HG02678 (cell line): ENCODE measurements around the gene CHID1.

Source experiments
- ATAC-seq: cut with Tn5 transposase; IDR thresholded peaks from one replicate; pipeline ENCODE4 v1.9.1; 2021; ENCODE audit warnings: mild to moderate bottlenecking, moderate library complexity; ENCODE audit not compliant: unreplicated experiment

The CHID1 gene

DNA sequence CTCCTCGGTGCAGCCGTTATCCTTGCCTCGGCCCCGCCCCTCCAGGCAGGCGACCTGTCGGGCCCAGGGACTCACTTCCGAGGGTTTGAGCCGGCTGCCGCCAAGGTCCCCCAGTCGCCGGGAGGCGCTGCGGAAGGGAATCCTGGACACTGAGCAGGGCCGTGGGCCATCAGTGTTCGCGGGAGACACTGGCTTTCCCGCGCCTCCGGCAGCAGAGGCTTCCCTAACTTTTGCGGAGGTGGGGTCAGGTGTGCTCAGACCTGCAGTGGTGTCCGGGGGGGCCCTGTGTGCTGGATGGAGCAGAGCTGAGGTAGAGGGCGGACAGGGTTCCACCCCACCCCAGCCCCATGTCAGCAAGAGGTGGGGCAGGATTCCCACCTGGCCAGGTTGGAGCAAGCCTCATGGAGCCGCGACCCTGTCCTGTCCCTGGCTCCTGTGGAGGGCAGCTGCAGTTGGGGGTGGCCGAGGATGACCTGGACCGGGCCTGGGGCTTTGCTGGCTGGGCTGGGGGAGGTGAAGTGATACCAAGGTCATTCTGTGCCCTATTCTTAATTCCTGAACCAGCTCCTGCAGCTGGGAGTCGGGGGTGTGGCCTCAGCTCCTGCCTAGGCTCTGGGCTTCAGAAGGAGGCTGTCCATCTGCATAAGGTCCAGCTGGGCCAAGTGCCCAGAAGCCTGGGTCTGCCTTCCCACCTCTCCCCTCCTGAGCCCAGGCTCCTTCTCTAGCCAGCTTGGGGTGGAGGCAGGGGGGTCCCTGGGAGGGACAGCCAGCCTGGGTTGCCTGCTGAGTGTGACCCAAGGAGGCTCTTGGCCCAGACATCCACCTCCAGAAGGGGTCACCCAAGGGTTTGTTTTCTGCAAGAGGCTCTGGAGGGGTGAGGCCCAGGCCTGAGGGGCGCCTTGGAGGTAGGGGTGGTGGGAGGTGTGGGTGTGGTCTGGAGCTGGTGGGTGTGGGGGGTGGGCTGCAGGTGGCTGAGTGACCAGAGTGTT is 59.5 kb downstream of the CHID1 start:
- no peak for ATAC-seq

DNA sequence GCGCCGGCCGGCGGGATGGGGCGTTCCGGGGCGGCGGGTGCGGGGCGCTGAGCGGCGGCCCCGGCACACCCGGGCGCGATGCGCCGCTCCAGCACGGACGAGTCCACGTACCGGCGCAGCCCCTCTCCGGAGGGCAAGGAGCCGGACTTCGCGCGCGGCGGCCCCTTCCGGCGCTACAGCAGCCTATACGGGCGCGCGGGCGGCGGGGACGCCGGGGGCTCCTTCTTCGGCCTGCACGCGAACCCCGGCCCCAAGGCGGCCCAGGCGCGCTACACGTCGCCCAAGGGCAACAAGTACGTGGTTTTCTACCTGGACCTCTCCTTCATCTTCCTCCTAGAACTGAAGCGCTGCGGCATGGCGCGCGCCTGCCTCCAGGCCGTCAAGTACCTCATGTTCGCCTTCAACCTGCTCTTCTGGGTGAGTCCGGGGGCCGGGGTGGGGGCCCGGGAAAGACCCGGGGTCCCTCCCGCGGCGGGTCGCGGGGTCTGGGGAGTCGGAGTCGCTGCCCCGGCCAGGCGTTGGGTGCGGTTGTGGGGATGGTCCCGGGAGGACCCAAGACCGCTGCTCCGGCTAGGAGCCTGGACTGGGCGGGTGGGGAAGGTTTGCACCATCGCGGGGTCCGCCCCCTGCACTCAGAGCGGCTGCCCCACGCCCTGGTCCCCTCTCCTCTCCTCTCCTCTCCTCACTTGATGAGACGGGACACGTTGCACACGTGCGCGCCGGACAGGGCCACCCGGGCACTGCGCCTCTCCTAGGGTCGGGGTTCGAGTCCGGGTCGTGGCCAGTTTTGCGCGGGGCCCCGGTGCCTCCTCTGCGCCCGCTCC is 60.4 kb downstream of the CHID1 start:
- ATAC-seq: no peak

DNA sequence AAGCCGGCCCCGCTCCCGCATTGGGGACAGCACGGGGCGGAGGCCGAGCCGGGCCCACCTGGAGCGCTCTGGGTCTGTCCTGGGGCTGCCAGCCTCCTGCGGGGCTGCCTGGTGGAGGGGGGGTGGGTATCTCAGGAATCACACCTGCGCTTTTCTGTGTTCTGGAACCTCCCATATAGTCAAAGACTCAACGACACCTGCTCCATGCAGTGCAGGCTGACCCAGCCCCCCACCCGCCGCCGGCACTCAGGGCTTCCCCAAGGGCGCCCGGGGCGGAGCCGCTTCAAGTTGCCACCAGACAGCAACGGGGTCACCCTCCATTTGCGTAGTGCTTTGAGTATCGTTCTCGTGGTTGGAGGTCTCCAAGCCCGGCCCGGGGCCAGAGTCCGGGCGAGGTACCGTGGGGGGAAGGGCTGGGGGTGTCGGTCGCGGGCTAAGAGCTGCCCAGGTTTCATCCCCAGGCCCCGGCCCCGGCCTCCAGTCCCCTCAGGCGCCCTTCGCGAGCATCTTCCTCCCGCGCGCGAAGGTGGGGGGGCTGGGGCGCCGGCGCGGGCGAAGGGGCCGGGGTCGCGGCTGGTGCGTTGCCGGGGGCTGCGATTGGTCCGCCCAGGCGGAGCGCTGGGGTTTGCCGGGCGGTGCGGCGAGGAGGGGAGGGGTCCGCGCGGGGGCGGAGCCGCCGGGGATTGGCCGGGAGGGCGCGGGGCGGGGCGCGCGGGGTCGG is 61.3 kb downstream of the CHID1 start:
- no peak for ATAC-seq

DNA sequence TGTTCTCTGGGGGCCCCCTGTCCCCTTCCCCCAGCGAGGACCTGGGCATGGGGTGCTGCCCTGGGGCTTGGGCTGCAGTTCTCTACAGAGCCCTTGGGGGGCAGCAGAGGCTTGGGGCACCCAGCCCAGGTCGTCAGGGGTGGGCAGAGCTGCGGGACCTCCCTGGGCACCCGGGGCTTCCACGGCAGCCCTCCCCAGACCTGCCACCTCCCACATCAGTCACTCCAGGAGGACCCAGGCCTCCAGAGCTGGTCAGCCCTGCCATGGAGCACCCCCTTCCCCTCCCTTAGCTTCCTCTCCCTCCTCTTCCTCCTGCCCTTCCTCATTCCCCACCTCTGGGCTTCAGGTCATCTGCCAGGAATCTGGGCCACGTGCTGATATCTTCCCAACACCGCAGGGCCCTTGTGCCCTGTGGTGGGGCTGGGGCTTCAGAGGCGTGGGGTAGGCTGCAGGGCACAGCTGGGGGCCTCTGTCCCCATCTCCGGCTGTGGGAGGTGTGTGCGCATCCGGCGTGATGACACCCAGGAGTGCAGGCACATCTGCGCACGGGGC is 62.2 kb downstream of the CHID1 start:
- peak; percentile 49 for ATAC-seq

DNA sequence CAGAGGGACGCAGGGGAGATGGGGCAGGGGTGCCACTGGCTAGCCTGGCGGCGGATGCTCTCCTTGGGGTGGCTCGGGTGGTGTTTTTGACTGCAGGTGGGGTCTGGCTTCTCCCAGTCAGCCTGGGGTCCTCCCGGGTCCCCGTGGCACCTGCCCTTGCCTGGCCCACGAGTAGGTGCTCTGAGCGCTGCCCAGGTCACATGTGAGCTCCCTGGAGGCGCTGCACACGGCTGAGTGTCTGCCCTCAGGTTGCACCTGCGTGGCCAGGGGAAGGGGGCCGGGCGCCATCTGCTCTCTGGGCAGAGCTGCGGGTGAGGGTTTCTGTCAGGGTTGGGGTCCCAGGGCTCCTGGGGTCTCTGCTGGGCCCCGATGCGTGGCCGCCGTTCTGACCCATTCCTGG is 62.7 kb downstream of the CHID1 start:
- ATAC-seq: no peak

DNA sequence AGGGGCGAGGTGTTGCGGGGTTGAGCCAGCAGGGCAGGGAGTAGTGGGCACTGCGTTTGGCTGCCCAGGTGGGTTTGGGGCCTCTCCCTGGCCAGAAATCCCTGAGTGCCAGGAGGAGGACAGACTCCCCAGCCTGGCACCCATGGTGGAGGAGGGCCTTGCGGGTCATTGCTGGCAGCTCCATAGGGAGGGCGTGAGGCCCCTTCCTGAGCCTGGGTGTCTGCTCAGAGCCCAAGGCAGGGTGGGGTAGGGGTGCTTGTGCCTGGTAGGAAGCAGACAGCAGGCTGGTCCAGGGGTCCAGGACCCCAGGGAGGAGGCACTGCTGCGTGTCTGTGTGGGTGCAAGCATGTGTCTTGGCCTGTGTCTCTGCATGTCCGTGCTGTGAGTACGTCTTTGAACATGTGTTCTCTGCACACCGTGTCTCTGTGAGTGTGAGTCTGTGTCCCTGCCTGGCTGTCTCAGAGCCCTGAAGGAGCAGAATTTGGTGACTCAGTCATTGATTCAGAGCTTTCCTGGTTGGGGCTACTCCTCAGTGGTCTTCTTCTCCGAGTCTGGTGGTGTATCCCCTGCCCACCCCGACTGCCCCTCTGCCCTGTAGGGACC is 64.0 kb downstream of the CHID1 start:
- no peak for ATAC-seq

DNA sequence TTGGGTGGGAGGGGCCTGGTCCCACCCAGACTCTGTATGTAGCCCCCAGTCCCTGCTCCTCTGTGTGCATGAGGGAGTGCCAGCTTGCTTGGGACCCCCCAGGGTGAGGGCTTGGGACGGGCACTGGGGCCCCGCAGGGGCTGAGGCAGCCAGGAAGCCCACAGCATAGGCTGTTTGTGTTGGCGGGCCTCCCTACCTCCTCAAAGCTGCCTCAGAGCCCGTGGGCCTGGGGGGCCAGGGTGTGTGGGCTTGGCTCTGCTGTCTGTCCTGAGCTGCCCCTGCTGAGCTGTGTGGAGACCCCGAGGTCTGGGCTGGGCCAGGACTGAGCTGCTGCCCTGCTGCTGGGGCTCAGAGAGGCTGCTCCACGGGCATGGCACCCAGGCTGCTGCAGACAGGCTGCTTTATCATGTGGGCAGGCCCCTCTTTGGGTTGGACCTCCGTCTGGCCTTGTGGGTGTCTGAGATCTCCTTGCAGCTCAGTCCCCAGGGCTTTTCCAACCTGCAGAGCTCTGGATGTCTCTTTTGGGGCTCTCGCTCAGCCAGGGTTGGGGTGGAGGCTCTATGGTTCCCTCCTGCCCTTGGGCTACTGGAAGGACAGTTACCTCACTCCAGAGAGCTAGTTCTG is 64.6 kb downstream of the CHID1 start:
- ATAC-seq: no peak

DNA sequence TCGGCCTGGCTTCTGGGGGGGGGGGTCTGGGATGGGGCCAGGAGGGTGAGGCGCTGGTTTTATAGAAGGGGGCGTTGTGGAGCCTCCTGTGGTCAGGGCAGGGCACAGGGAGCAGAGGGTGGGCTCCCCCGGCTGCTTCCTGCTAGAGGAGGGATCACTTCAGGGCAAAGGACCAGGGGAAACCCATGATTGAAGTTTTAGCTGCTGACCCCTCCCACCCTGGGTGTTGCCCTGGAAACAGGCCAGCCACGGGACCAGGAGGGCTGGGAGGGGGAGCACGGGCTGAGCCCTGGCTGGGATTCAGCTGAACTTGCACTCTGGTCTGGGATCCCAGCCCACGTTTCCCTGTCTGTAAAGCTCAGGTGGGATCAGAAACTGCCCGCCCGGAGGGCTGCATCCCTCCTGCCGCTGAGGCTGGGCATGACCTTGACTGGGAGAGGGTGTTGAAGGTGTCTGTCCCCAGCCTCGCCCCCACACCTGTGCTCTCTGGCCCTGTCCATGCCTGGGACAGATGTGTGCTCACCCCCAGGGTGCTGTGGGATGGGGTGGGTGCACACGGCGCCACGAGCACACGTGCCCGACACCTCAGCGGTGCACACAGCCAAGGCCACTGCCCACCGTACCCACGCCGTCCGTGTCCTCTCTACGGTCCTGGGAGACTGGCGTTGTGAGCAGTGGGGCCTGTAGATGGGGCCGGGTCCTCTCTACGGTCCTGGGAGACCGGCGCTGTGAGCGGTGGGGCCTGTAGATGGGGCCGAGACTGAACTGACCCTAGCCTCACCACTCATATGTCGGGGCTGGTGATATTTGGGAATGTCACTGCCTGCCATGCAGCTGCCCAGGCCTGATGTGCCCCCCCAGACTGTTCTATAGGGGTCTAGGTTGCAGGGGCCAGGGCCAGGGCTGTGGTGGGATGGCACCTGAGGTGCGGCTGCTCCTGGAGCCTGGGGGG is 65.6 kb downstream of the CHID1 start:
- ATAC-seq: no peak

DNA sequence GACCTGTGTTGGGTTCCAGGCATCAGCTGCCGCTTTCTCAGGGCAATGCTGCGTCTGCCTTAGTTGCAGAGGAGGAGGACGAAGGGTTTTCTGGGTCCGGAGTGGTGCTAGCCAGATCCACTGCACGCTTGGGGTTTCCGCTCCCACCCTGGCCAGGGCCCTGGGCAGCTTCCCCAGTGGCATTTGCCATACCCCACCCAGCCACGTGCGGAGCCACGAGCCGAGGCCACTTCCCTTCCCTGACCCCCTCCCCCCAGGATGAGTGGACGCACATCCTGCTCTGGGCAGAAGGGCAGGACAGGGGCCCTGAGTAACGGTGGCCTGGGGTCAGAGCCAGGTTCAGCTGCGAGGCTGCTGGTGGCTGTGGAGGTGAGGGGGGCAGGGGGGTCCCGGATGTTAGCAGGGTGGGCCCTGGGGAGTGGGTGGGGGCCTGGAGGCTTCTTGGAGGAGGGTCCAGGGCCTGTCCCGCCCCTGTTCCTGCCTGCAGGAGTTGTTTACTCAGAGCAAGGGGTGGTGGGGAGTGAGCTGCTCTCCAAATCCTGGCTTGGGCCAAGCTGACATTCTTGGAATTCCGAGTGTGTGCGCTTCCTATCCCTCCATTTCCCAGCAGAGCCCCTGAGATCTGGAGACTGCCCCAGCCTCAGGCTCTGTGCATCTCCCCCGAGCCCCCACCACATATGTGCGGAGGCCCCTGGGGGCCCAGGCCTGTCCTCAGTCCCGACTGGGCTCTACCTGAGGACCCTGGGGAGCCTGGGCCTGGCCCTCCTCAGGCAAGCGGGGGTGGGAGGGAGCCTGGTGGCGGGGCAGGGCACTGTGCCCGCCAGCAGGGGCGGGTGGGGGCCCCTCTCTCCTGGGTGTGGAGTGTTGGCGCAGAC is 66.6 kb downstream of the CHID1 start:
- ATAC-seq: no peak

DNA sequence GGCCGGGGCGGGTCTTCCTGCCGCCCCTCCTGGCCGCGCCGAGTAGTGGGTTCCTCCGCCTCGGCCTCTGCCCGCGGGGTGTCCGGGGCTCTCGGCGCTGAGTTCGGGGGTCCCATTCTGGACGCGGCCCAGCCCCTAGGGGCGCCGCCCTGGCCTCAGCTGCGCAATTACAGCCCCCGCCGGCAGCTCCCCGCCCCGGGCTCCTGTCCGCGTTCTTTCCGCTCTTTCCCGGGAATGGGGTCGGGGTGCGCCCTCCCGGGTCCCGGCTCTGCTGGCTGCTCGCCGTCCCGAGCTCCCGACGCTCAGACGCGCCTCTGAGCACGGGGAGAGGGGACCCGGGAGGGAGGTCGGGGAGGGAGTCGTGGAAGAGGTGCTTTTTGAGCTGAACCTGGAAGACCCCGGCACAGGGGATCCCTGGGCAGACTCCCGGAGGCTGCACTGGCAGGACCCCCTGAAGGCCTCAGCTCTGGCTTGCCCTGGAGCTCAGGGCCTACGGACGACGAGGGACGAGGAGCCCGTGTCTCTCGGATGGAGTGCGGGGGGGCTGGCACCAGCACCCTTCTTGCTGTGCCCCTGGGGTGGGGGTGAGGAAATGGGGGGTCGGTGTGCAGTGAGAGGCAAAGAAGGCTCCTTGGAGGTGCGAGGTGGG is 67.4 kb downstream of the CHID1 start:
- ATAC-seq: no peak

DNA sequence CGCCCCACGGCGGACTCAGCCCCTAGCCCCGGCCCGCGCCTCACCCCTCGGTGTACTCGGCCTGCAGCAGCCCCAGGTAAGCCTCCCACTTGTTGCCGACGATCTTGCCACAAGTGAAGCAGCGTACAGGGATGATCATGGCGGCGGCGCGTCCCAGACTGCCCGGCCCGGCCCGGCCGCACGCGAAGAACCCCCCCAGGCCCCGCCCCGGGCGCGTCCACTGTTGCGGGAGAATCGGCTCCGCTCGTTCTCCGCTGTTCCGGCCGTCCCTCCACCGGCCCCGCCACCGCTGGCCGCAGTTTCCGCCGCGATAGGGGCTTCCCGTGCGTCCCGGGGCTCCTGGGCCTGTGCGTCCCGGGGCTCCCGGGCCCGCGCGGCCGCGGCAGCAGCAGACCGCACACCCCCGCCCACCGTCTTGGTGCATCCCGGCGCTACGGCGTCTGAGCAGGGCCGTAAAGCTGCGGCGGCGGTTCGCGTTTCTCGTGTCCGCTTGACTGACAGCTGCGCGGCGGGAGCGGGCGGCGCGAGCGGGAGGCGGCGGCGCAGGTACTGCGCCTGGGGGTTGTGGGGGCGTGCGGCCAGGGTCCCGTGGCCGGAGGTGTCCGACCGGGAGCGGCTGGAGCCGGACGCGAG is 68.1 kb downstream of the CHID1 start, which contains the start of the genes POLR2L and TSPAN4:
POLR2L (minus strand) TSS at position 160 of the 633 bp plus-strand sequence; CDS start at position 139, 21 bp downstream.
TSPAN4 (plus strand) TSS at position 483 of the 633 bp plus-strand sequence. CDS start 7,453 bp downstream, outside the sequence.
- ATAC-seq: peak; percentile 67

DNA sequence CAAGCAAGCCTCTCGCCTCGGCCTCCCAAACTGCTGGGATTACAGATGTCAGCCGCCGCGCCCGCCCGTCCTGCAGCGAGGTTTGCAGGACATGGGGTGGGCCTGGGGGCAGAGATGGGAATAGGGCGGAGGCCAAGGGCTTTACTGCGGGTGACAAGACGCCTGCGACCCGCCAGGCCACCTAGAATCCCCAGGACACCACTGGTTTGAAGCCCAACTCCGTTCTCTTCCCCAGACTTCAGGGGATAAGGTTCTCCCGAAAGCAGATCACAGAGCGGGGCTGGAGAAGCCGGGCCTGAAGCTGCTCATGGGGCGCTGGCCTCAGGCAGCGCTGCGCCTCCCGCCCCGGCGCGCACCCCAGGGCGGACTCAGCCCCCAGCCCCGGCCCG is 68.6 kb downstream of the CHID1 start:
- peak; percentile 4 for ATAC-seq

DNA sequence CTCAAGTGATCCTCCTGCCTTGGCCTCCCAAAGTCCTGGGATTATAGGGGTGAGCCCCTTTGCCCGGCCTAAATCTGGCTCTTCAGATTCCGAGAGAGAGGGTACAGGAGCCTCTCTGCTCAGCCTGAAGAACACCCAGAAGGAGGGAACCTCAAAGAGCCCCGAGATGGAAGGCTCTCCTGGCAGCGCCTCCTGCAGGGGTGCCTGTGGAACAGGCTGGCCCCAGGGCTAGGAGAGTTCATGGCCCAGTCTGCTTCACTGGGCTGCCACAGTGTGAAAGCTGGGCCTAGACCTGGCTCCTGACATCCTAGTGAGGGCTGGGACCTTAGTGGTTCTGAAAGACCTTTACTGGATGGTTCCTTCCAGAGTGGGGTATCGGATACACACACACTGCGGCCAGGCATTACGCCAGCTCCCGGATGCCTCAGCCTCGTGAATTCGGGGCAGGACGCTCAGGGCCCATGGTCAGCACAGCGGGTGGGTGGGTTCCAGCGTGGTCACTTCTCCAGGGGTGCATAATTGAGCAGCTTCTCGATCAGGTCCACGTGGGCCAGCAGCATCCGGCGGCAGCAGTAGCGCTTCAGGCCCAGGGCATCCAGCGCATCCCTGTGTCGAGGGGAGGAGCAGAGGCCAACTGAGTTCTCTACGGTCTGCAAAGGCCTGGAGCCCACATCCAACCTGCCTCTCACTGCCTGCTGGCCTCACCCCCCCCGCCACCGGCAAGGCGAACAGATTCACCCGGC is 70.6 kb downstream of the CHID1 start:
- no peak for ATAC-seq

DNA sequence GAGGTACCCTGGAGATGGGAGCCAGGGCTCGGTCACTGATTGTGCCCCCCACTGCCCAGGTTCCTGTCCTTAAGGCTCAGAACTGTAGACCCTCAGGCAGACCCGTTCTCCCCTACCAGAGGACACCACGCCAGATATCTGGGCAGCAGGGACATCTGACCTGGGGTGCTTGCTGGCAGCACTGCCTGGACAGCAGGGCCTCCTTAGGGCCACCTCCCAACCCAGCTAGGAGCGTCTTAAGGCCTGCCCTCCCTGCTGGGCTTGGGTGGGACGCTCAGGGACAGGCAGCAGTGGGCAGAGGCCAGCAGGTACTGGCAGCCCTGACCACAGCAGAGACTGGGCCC is 71.4 kb downstream of the CHID1 start:
- no peak for ATAC-seq

DNA sequence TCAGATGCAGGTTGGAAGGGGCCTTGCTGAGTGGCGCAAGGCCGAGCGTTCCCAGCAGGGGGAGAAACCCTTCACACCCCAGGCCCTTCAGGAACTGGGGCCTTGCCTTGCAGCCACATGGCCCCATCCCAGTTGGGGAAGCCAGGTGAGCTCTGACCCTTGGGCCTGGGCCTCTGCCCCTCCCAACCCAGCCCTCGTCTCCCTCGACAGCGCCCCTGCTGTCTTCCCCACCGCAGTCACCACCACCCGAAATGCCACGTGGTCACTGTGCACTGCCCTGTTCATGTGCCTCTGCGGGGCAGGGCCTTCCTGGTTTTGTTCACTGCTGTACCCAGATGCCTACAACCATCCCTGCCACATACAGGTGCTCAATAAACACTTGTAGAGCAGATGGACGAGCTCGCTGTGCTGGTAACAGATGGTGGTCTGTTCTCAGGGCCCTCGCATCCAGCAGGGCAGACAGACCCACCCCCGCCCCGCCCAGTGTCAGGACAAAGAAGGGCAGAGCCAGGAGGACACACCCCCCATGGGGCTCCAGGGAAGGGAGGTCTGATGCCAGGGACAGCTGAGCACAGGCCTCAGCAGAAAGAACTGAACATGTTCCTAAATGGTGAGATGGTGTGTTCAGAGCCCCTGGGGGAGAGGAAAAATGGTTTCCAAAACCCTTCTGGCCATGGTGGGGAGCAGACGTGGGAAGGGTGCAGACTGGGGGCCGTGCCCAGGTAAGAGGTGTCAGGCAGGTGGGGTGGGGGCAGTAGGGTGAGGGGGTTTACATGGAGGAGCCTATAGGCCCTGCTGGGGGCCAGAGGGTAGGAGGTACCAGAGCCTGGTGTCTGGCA is 72.0 kb downstream of the CHID1 start:
- ATAC-seq: no peak
